ENCODE results near the gene RTCA. TPM values are rescaled to one million over a fixed set of nuclear protein-coding genes. Genes with fewer than 3 reads are reported as not detected.

Gene RTCA
- total RNA-seq, 1 donor from 2014 or later, result 32.6 TPM

DNA sequence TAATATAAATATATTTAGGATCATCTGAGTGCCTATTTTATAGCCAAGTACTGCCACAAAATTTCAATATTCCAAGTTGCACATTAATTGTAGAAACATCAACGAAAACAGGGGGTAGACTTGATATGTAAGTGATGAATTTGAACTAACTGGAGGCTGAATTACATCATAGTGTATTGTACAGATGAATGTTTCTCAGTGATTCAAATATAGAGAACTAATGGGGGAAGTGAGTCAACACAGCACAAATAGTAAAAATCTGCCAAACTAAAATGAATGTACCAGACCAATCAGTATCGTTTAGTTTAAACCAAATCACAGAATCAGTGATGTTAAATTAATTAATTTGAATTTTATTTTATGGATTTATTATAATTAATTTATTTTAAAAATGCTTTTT is 42.8 kb downstream of the RTCA start:
- H3K4me1 Mint-ChIP-seq, result no peaks in the 10 kb centered on the region
- TF ChIP-seq, protein P1, sequence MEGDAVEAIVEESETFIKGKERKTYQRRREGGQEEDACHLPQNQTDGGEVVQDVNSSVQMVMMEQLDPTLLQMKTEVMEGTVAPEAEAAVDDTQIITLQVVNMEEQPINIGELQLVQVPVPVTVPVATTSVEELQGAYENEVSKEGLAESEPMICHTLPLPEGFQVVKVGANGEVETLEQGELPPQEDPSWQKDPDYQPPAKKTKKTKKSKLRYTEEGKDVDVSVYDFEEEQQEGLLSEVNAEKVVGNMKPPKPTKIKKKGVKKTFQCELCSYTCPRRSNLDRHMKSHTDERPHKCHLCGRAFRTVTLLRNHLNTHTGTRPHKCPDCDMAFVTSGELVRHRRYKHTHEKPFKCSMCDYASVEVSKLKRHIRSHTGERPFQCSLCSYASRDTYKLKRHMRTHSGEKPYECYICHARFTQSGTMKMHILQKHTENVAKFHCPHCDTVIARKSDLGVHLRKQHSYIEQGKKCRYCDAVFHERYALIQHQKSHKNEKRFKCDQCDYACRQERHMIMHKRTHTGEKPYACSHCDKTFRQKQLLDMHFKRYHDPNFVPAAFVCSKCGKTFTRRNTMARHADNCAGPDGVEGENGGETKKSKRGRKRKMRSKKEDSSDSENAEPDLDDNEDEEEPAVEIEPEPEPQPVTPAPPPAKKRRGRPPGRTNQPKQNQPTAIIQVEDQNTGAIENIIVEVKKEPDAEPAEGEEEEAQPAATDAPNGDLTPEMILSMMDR (IDR thresholded peaks at IDR 0.05; ENCODE audit: unreplicated experiment), result no peak
- no peak overlapping the region for H3K27ac Mint-ChIP-seq
- peaks cover 7% of the 10 kb centered on the region for H3K9me3 Mint-ChIP-seq
- no peak overlapping the region for H3K4me3 Mint-ChIP-seq
- peaks cover 4% of the 10 kb centered on the region for H3K27me3 Mint-ChIP-seq (ENCODE audit: low read depth)
- no peak for DNase-seq (ENCODE audit: low spot score in 2 of 2, unreplicated experiment in 2 of 2)
- H3K36me3 Mint-ChIP-seq, result no peaks in the 10 kb centered on the region

DNA sequence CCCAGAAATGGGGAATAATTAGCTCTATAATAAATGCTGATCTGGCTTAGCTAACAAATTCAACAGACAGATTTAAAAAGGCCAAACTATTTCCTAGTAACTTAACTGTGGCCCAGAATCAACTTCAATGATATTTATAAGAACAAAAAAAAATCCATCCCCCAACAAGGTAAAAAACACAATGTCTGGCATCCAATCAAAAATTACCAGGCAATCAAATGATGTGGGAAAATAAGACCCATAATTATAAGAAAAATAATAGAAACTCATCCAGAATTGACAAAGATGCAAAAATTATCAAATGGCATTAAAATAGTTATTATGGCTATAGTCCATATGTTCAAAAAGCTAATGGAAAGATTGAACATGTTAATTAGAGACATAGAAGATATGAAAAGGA is 43.8 kb downstream of the RTCA start:
- TF ChIP-seq, protein P1 (IDR thresholded peaks at IDR 0.05; ENCODE audit: unreplicated experiment), result no peak
- no peak for DNase-seq (ENCODE audit: low spot score in 2 of 2, unreplicated experiment in 2 of 2)
- H3K9me3 Mint-ChIP-seq, result peaks cover 7% of the 10 kb centered on the region
- no peaks in the 10 kb centered on the region for H3K36me3 Mint-ChIP-seq
- H3K4me1 Mint-ChIP-seq, result no peaks in the 10 kb centered on the region
- no peak overlapping the region for H3K4me3 Mint-ChIP-seq
- H3K27ac Mint-ChIP-seq, result no peak overlapping the region
- peaks cover 4% of the 10 kb centered on the region for H3K27me3 Mint-ChIP-seq (ENCODE audit: low read depth)

DNA sequence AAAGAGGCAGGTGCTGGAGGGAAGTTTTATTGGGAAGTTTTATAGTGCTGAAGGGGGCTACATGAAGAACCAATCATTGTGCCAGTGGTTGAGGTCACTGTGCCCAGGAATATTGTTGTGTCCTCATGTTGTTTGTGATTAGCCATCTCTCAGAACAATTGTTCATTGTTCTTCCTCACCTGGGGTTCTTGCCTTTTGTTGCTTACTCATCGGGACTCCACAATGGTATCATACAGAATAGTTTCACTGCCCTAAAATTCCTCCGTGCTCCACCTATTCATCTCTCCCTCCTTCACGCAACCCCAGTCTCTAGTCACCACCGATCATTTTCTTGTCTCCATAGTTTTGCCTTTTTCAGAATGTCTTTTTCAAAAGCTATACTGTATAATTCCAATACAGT is 47.4 kb downstream of the RTCA start:
- Mint-ChIP-seq H3K27ac (no peak overlapping the region), H3K4me1 (no peaks in the 10 kb centered on the region), H3K36me3 (no peaks in the 10 kb centered on the region), H3K9me3 (peaks cover 20% of the 10 kb centered on the region), H3K27me3 (ENCODE audit: low read depth) (peaks cover 4% of the 10 kb centered on the region), H3K4me3 (no peak overlapping the region)
- no peak for DNase-seq (ENCODE audit: low spot score in 2 of 2, unreplicated experiment in 2 of 2)
- TF ChIP-seq, protein P1 (IDR thresholded peaks at IDR 0.05; ENCODE audit: unreplicated experiment), result no peak

DNA sequence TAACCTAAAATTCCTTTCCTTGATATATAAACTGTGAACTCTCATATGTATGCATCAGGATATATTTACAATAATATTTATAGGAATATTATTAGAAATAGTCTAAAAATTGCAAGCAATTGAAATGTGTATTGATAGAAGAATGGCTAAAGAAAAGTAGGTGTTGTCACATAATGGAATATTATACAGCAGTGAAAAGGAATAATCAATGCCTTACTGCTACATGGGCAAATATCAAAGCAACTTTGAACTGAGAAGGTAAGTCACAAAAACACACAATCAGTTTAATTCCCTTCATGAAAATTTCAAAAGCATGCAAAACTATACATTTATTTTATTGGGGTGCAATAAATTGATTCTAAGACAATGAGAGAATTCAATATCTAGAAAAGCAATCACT is 50.6 kb downstream of the RTCA start:
- H3K9me3 Mint-ChIP-seq, result peaks cover 26% of the 10 kb centered on the region
- no peak overlapping the region for H3K27ac Mint-ChIP-seq
- no peak for DNase-seq (ENCODE audit: low spot score in 2 of 2, unreplicated experiment in 2 of 2)
- H3K4me3 Mint-ChIP-seq, result no peak overlapping the region
- H3K27me3 Mint-ChIP-seq (ENCODE audit: low read depth), result peaks cover 4% of the 10 kb centered on the region
- H3K4me1 Mint-ChIP-seq, result peaks cover 3% of the 10 kb centered on the region
- peaks cover 5% of the 10 kb centered on the region for H3K36me3 Mint-ChIP-seq
- TF ChIP-seq, protein P1 (IDR thresholded peaks at IDR 0.05; ENCODE audit: unreplicated experiment), result no peak

DNA sequence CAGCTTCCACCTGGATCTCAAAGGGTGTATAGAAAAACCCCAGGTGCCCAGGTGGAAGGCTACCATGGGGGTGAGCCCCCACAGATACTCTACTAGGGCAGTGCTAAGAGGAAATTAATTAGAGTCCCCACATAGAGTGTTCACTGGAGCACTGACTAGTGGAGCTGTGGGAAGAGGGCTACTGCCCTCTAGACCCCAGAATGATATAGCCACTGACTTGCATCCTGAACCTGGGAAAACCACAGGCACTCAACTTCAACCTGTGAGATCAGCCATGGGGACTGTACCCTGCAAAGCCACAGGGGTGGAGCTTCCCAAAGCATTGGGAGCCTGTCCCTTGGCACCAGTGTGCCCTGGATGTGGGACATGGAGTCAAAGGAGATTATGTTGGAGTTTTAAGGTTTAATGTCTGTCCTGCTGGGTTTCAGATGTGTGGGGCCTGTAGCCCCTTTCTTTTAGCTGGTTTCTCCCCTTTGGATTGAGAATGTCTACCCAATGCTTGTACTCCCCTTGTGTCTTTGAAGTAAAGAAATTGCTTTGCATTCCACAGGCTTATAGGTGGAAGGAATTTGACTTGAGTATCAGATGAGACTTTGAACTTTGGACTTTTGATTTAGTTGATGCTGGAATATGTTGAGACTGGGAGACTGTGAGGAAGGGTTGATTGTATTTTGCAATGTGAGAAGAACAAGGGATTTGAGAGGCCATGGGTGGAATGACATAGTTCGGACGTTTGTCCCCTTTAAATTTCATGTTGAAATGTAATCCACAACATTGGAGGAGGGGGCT is 54.5 kb downstream of the RTCA start:
- H3K27me3 Mint-ChIP-seq (ENCODE audit: low read depth), result no peaks in the 10 kb centered on the region
- H3K9me3 Mint-ChIP-seq, result peaks cover 26% of the 10 kb centered on the region
- peaks cover 8% of the 10 kb centered on the region for H3K4me1 Mint-ChIP-seq
- peaks cover 5% of the 10 kb centered on the region for H3K36me3 Mint-ChIP-seq
- TF ChIP-seq, protein P1 (IDR thresholded peaks at IDR 0.05; ENCODE audit: unreplicated experiment), result no peak
- H3K27ac Mint-ChIP-seq, result no peak overlapping the region
- DNase-seq (ENCODE audit: low spot score in 2 of 2, unreplicated experiment in 2 of 2), result no peak
- H3K4me3 Mint-ChIP-seq, result no peak overlapping the region
